Panc1 (cell line): ENCODE results near the gene RNF213. TPM values are rescaled to one million over a fixed set of nuclear protein-coding genes. Genes with fewer than 3 reads are reported as not detected.

Source experiments
- ATAC-seq: fragments of 200-7000 bp; cut with Tn5 transposase; 2 replicates; pipeline ENCODE4 v1.9.1; 2020; ENCODE audit warnings: mild to moderate bottlenecking, moderate library complexity
- BruUV-seq: library from RNA; stranded (reverse); fragments of 400-500 nt; replicated peaks from 2 replicates; lab custom pipeline; 2021; lab: Mats Ljungman, UMichigan
- CTCF ChIA-PET: fragments of 300-600 bp; sonication (Branson Sonifier 250); formaldehyde crosslinking; loops from one replicate; lab custom pipeline; 2022; ENCODE audit warnings: antibody characterized with exemption; lab: Charles Lee
- POLR2A ChIA-PET: fragments of 300-600 bp; sonication (Branson Sonifier 250); formaldehyde crosslinking; loops from one replicate; lab custom pipeline; 2022; ENCODE audit warnings: antibody characterized with exemption; lab: Charles Lee
- DNase-seq: peaks from one replicate; pipeline ENCODE4 v3.0.0-alpha.2; 2010; ENCODE audit warnings: low read depth, low spot score
- H3K27ac ChIP-seq: 2 replicates; pipeline ENCODE4 v1.5.1; 2011; ENCODE audit warnings: mild to moderate bottlenecking, low read length, inconsistent platforms
- H3K27me3 ChIP-seq: fragments of 200-500 bp; sonication (Bioruptor generic); 2 replicates; pipeline ENCODE4 v1.6.0; 2014; ENCODE audit warnings: low read length, inconsistent platforms; ENCODE audit not compliant: control insufficient read depth, insufficient read depth
- H3K36me3 ChIP-seq: fragments of 200-500 bp; sonication (Bioruptor generic); 2 replicates; pipeline ENCODE4 v1.5.1; 2014; ENCODE audit warnings: inconsistent platforms, mild to moderate bottlenecking, low read length, moderate library complexity; ENCODE audit not compliant: control insufficient read depth, insufficient read depth
- H3K4me1 ChIP-seq: 2 replicates; pipeline ENCODE4 v1.5.1; 2011; ENCODE audit warnings: inconsistent platforms, mild to moderate bottlenecking, low read length, moderate library complexity; ENCODE audit not compliant: control insufficient read depth, insufficient read depth
- H3K4me3 ChIP-seq, 2 experiments: 2 replicates each; pipeline ENCODE4 v1.5.1; 2011 to 2012; ENCODE audit warnings: low read depth in 2 of 2, low read length in 2 of 2, mild to moderate bottlenecking in 2 of 2, inconsistent platforms in 1 of 2, moderate library complexity in 1 of 2
- H3K9me3 ChIP-seq: fragments of 200-500 bp; sonication (Bioruptor generic); 2 replicates; pipeline ENCODE4 v1.5.1; 2014; ENCODE audit warnings: low read depth, mild to moderate bottlenecking, inconsistent platforms, low read length, moderate library complexity; ENCODE audit not compliant: control insufficient read depth, insufficient read depth
- CTCF ChIP-seq: fragments of 450-650 bp; IDR thresholded peaks from 2 replicates; pipeline ENCODE4 v1.5.1; 2017; ENCODE audit warnings: mild to moderate bottlenecking
- POLR2AphosphoS5 ChIP-seq: IDR thresholded peaks from 2 replicates; pipeline ENCODE4 v1.6.1; 2012; ENCODE audit warnings: mild to moderate bottlenecking, low read depth, low read length, moderate library complexity
- REST ChIP-seq, 2 experiments: IDR thresholded peaks; 2 replicates each; pipeline ENCODE4 v1.6.1; 2011 to 2012; ENCODE audit warnings: low read depth in 2 of 2, control low read depth in 1 of 2, low read length in 1 of 2, mild to moderate bottlenecking in 1 of 2, moderate library complexity in 1 of 2; ENCODE audit not compliant: insufficient read depth in 1 of 2
- SIN3A ChIP-seq: IDR thresholded peaks from 2 replicates; pipeline ENCODE4 v1.6.1; 2012; ENCODE audit warnings: low read depth, mild to moderate bottlenecking, low read length, moderate library complexity, borderline replicate concordance; ENCODE audit not compliant: insufficient read depth
- TCF7L2 ChIP-seq: IDR thresholded peaks from 2 replicates; pipeline ENCODE4 v1.6.1; 2011; ENCODE audit warnings: mild to moderate bottlenecking, low read depth, low read length, inconsistent platforms
- in situ Hi-C: cut with HindIII; loops from 2 replicates; pipeline ENCODE4 v1.10.0; 2016; ENCODE audit warnings: low sequenced_read_pairs, low pct_unique_long_range_greater_than_20kb
- intact Hi-C: fragments of 100-400 bp; cut with micrococcal nuclease; formaldehyde crosslinking; loops from one replicate; pipeline ENCODE4 v1.10.0; 2022; ENCODE audit not compliant: unreplicated experiment
- total RNA-seq: library from RNA; stranded (reverse); gene quantifications from one replicate; pipeline ENCODE4 v1.2.1, GENCODE V29; 2021; ENCODE audit not compliant: unreplicated experiment

Gene RNF213
- total RNA-seq, 1 experiment from 2014 or later: 230 TPM

- Histone ChIP-seq H3K36me3 (peaks cover 14% of the 10 kb centered on the region), H3K9me3 (no peaks in the 10 kb centered on the region), H3K27me3 (no peaks in the 10 kb centered on the region), H3K4me1 (no peaks in the 10 kb centered on the region), H3K4me3 (no peak overlapping the region), H3K27ac (no peak overlapping the region)
- ChIA-PET CTCF (no interaction called here), POLR2A (no interaction called here)
- in situ Hi-C loops (no loop called here), intact Hi-C loops (no loop called here)
- no TSS peak for BruUV-seq
- ATAC-seq: no peak
- no peak for TF ChIP-seq POLR2AphosphoS5
- TF ChIP-seq TCF7L2: no peak
- TF ChIP-seq CTCF: no peak
- TF ChIP-seq REST (IDR thresholded peaks at IDR 0.05; ENCODE audit: insufficient read depth in 1 of 2, low read depth in 2 of 2, low read length in 1 of 2): no peak
- no peak for TF ChIP-seq SIN3A
- DNase-seq: no peak
Measured at GRCh38 chr17:80291691-80292487, 31.2 kb downstream of the RNF213 start.

GRCh38 chr17:80292521-80292971 lies 31.9 kb downstream of the RNF213 start:
- H3K9me3 ChIP-seq: no peaks in the 10 kb centered on the region
- ChIA-PET POLR2A (no interaction called here), CTCF (interaction anchor here (0.6 kb wide), 1 partner anchor 998 kb away, joined by 3 read pairs; no protein-coding TSS in a partner anchor)
- intact Hi-C loops (no loop called here), in situ Hi-C loops (no loop called here)
- no TSS peak for BruUV-seq
- no peak for ATAC-seq
- no peak overlapping the region for H3K4me3 ChIP-seq
- no peak for TF ChIP-seq REST (IDR thresholded peaks at IDR 0.05; ENCODE audit: insufficient read depth in 1 of 2, low read depth in 2 of 2, low read length in 1 of 2)
- TF ChIP-seq TCF7L2: no peak
- TF ChIP-seq SIN3A: no peak
- no peak for TF ChIP-seq CTCF
- TF ChIP-seq POLR2AphosphoS5: no peak
- no peak overlapping the region for H3K27ac ChIP-seq
- peaks cover 14% of the 10 kb centered on the region for H3K36me3 ChIP-seq
- no peaks in the 10 kb centered on the region for H3K27me3 ChIP-seq
- H3K4me1 ChIP-seq: no peaks in the 10 kb centered on the region
- DNase-seq: no peak
